GM23338 (cell line): ENCODE results near the gene ZNF546. TPM values are rescaled to one million over a fixed set of nuclear protein-coding genes. Genes with fewer than 3 reads are reported as not detected.

ENCODE experiments used
- ATAC-seq: fragments of 200-7000 bp; cut with Tn5 transposase; 3 replicates; pipeline ENCODE4 v1.9.1; 2020
- DNase-seq: peaks from one replicate; pipeline ENCODE4 v3.0.0-alpha.2; 2015; ENCODE audit warnings: low spot score
- H2AFZ ChIP-seq: fragments of 200-600 bp; sonication (generic); 2 replicates; pipeline ENCODE4 v1.8.0; 2016; ENCODE audit warnings: antibody characterized with exemption, mild to moderate bottlenecking, moderate library complexity
- H3F3A ChIP-seq: fragments of 200-600 bp; sonication (generic); replicated peaks from 2 replicates; pipeline ENCODE4 v1.8.0; 2017; ENCODE audit warnings: antibody characterized with exemption, mixed run types, low read depth
- H3K27ac ChIP-seq: fragments of 200-600 bp; sonication (generic); 2 replicates; pipeline ENCODE4 v1.6.1; 2016; ENCODE audit warnings: low read depth
- H3K27me3 ChIP-seq: fragments of 200-600 bp; sonication (generic); 2 replicates; pipeline ENCODE4 v1.8.0; 2016; ENCODE audit warnings: mild to moderate bottlenecking, mixed run types, moderate library complexity; ENCODE audit not compliant: insufficient read depth
- H3K36me3 ChIP-seq: fragments of 200-600 bp; sonication (generic); 2 replicates; pipeline ENCODE4 v1.8.0; 2016; ENCODE audit warnings: mild to moderate bottlenecking; ENCODE audit not compliant: insufficient read depth
- H3K4me1 ChIP-seq: fragments of 200-600 bp; sonication (generic); 2 replicates; pipeline ENCODE4 v1.8.0; 2016; ENCODE audit warnings: mild to moderate bottlenecking, moderate library complexity; ENCODE audit not compliant: insufficient read depth
- H3K4me2 ChIP-seq: fragments of 200-600 bp; sonication (generic); 2 replicates; pipeline ENCODE4 v1.7.1; 2017; ENCODE audit warnings: mixed run types
- H3K4me3 ChIP-seq: fragments of 200-600 bp; sonication (generic); 2 replicates; pipeline ENCODE4 v1.6.1; 2016; ENCODE audit warnings: mixed run types
- H3K79me2 ChIP-seq: fragments of 200-600 bp; sonication (generic); replicated peaks from 2 replicates; pipeline ENCODE4 v1.8.0; 2017; ENCODE audit warnings: mild to moderate bottlenecking; ENCODE audit not compliant: insufficient read depth
- H3K9me2 ChIP-seq: fragments of 200-600 bp; sonication (generic); 2 replicates; pipeline ENCODE4 v1.8.0; 2017; ENCODE audit not compliant: insufficient read depth
- H4K20me1 ChIP-seq: fragments of 200-600 bp; sonication (generic); replicated peaks from 2 replicates; pipeline ENCODE4 v1.8.0; 2017; ENCODE audit warnings: mild to moderate bottlenecking; ENCODE audit not compliant: insufficient read depth
- H3K27ac Mint-ChIP-seq: 2 replicates; pipeline ENCODE4 v1.8.0; 2020; ENCODE audit warnings: inconsistent platforms, mild to moderate bottlenecking, moderate library complexity, mixed read lengths
- H3K27me3 Mint-ChIP-seq: 3 replicates; pipeline ENCODE4 v1.8.0; 2022; ENCODE audit warnings: low read depth, mild to moderate bottlenecking, moderate library complexity, mixed read lengths, inconsistent platforms; ENCODE audit not compliant: insufficient read depth, poor library complexity
- H3K36me3 Mint-ChIP-seq: 3 replicates; pipeline ENCODE4 v1.8.0; 2021; ENCODE audit warnings: low read depth, mild to moderate bottlenecking, inconsistent platforms, moderate library complexity, mixed read lengths
- H3K4me1 Mint-ChIP-seq: 3 replicates; pipeline ENCODE4 v1.8.0; 2020; ENCODE audit warnings: mild to moderate bottlenecking, inconsistent platforms, mixed read lengths
- H3K4me3 Mint-ChIP-seq: 3 replicates; pipeline ENCODE4 v1.8.0; 2021; ENCODE audit warnings: moderate library complexity, mild to moderate bottlenecking, inconsistent platforms, mixed read lengths
- H3K9me3 Mint-ChIP-seq: 3 replicates; pipeline ENCODE4 v1.8.0; 2020; ENCODE audit warnings: moderate library complexity, mild to moderate bottlenecking, inconsistent platforms, mixed read lengths
- CREB1 ChIP-seq: fragments of 250-450 bp; sonication (Bioruptor Pico); IDR thresholded peaks from 2 replicates; pipeline ENCODE4 v1.5.0; 2020; ENCODE audit warnings: low read depth, mild to moderate bottlenecking, moderate library complexity
- JUNB ChIP-seq: IDR thresholded peaks from one replicate; pipeline ENCODE4 v1.6.1; 2016; ENCODE audit warnings: antibody characterized with exemption; ENCODE audit not compliant: unreplicated experiment
- POLR2AphosphoS5 ChIP-seq: IDR thresholded peaks from 2 replicates; pipeline ENCODE4 v1.6.1; 2016; ENCODE audit warnings: antibody characterized with exemption, low read depth
- polyA plus RNA-seq: library from polyadenylated mRNA; unstranded; fragments of >200 nt; fragmentation: Nextera tagmentation; extraction: Ambion mirVana; gene quantifications from 2 replicates; pipeline ENCODE4 v1.2.1, GENCODE V29; 2016
- total RNA-seq: library from RNA; depleted of rRNA; stranded (reverse); fragments of >200 nt; shearing (Covaris generic); gene quantifications from 2 replicates; pipeline ENCODE4 v1.2.3, GENCODE V29; 2014
- TF ChIP-seq, protein P1 (sequence below): IDR thresholded peaks from one replicate; pipeline ENCODE4 v1.6.1; 2018; ENCODE audit warnings: antibody characterized with exemption; ENCODE audit not compliant: unreplicated experiment
- TF ChIP-seq, protein P2 (sequence below): fragments of 250-450 bp; sonication (Bioruptor Pico); IDR thresholded peaks from 2 replicates; pipeline ENCODE4 v1.5.0; 2020; ENCODE audit warnings: mild to moderate bottlenecking, moderate library complexity

The ZNF546 gene
- total and polyA plus RNA-seq, 2 experiments from 2014 or later: 0.38 to 0.95 TPM

DNA sequence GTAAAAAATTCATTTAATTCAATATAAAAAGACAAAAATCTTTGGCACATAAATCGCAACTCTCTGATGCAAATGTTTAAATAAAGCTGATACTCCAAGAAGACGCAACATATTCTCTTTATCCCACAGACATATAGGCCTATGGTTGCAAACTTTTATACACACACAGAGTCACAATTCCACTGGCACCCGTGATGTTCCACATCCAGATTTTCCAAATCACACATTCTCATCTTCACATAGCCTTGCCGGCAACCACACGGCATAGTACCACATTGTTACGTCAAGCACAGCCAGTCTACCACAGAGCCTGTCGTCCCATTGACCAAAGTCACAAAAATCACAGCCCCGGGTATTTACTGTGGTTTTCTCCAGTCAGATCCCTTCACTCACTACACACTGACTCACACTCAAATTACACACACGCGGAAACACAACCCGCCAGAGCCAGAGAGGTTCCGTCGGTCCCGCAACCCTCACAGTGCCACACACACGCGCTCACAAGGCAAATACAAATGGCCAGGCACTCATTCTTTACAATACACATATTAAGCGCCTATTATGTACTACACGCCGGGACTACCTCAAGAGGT is 546 bp upstream of the ZNF546 start:
- peak overlapping the region; percentile 81 for H3K4me2 ChIP-seq
- H3K4me1 ChIP-seq: no peaks in the 10 kb centered on the region; the same call in 1 of the 2 replicates
- H3K27me3 ChIP-seq: no peaks in the 10 kb centered on the region
- TF ChIP-seq, protein P1, sequence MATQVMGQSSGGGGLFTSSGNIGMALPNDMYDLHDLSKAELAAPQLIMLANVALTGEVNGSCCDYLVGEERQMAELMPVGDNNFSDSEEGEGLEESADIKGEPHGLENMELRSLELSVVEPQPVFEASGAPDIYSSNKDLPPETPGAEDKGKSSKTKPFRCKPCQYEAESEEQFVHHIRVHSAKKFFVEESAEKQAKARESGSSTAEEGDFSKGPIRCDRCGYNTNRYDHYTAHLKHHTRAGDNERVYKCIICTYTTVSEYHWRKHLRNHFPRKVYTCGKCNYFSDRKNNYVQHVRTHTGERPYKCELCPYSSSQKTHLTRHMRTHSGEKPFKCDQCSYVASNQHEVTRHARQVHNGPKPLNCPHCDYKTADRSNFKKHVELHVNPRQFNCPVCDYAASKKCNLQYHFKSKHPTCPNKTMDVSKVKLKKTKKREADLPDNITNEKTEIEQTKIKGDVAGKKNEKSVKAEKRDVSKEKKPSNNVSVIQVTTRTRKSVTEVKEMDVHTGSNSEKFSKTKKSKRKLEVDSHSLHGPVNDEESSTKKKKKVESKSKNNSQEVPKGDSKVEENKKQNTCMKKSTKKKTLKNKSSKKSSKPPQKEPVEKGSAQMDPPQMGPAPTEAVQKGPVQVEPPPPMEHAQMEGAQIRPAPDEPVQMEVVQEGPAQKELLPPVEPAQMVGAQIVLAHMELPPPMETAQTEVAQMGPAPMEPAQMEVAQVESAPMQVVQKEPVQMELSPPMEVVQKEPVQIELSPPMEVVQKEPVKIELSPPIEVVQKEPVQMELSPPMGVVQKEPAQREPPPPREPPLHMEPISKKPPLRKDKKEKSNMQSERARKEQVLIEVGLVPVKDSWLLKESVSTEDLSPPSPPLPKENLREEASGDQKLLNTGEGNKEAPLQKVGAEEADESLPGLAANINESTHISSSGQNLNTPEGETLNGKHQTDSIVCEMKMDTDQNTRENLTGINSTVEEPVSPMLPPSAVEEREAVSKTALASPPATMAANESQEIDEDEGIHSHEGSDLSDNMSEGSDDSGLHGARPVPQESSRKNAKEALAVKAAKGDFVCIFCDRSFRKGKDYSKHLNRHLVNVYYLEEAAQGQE: no peak
- TF ChIP-seq POLR2AphosphoS5 (no peak), CREB1 (CRISPR knock-in tag) (0 out of 2 replicates have a peak, but pooled peaks have one; percentile 29)
- peak overlapping the region; percentile 92 for H3K4me3 Mint-ChIP-seq
- ATAC-seq (peak; percentile 70), DNase-seq (no peak)
- H3K27ac Mint-ChIP-seq: peak overlapping the region; percentile 76
- no peaks in the 10 kb centered on the region for H4K20me1 ChIP-seq
- no peak overlapping the region for H3K27ac ChIP-seq
- H3K4me3 ChIP-seq: peak overlapping the region; percentile 82
- H3K36me3 Mint-ChIP-seq: peaks cover 21% of the 10 kb centered on the region
- peaks cover 2% of the 10 kb centered on the region for H3K27me3 Mint-ChIP-seq
- peaks cover 25% of the 10 kb centered on the region for H3K79me2 ChIP-seq
- H3K36me3 ChIP-seq: 0 out of 2 replicates have a peak, but pooled peaks cover 5% of the 10 kb centered on the region
- H3F3A ChIP-seq: no peaks in the 10 kb centered on the region; the same call in 1 of the 2 replicates
- H3K4me1 Mint-ChIP-seq: peaks cover 9% of the 10 kb centered on the region; the same call in 1 of the 3 replicates
- H3K9me3 Mint-ChIP-seq: peaks cover 32% of the 10 kb centered on the region
- peak overlapping the region; percentile 97 for H2AFZ ChIP-seq
- H3K9me2 ChIP-seq: no peaks in the 10 kb centered on the region

DNA sequence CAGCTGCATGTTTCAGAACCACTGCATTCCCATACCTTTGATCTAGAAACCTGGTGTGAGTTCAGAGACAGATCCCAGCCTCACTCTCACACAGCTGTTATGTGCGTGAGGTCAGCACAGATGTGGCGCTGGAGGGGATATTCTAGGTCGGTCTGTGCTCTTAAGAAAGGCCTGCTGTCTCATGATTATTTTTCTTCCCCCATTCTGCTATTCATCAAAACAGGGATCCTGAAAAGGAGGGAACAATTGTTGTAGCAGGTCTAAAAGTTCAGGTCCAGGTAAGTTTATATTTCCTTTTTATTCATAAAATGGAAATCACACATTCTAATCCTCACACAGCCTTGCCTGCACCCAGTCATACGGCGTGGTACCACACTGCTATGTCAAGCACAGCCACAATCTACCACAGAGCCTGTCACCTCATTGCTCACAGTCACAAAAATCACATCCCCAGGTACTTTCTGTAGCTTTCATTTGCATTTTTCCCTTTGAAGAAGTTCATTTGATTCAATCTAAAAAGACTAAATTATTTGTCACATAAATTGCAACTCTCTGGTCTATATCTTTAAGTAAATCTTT is 867 bp downstream of the ZNF546 start:
- peaks cover 2% of the 10 kb centered on the region for H3K27me3 Mint-ChIP-seq
- Histone ChIP-seq H2AFZ (peak overlapping the region; percentile 97), H3K4me1 (no peaks in the 10 kb centered on the region; the same call in 1 of the 2 replicates), H3F3A (no peaks in the 10 kb centered on the region; the same call in 1 of the 2 replicates), H3K9me2 (no peaks in the 10 kb centered on the region), H3K4me3 (peak overlapping the region; percentile 82), H3K4me2 (peak overlapping the region; percentile 81), H4K20me1 (no peaks in the 10 kb centered on the region), H3K79me2 (peaks cover 25% of the 10 kb centered on the region), H3K27ac (no peak overlapping the region), H3K27me3 (no peaks in the 10 kb centered on the region), H3K36me3 (0 out of 2 replicates have a peak, but pooled peaks cover 3% of the 10 kb centered on the region)
- TF ChIP-seq, protein P2, sequence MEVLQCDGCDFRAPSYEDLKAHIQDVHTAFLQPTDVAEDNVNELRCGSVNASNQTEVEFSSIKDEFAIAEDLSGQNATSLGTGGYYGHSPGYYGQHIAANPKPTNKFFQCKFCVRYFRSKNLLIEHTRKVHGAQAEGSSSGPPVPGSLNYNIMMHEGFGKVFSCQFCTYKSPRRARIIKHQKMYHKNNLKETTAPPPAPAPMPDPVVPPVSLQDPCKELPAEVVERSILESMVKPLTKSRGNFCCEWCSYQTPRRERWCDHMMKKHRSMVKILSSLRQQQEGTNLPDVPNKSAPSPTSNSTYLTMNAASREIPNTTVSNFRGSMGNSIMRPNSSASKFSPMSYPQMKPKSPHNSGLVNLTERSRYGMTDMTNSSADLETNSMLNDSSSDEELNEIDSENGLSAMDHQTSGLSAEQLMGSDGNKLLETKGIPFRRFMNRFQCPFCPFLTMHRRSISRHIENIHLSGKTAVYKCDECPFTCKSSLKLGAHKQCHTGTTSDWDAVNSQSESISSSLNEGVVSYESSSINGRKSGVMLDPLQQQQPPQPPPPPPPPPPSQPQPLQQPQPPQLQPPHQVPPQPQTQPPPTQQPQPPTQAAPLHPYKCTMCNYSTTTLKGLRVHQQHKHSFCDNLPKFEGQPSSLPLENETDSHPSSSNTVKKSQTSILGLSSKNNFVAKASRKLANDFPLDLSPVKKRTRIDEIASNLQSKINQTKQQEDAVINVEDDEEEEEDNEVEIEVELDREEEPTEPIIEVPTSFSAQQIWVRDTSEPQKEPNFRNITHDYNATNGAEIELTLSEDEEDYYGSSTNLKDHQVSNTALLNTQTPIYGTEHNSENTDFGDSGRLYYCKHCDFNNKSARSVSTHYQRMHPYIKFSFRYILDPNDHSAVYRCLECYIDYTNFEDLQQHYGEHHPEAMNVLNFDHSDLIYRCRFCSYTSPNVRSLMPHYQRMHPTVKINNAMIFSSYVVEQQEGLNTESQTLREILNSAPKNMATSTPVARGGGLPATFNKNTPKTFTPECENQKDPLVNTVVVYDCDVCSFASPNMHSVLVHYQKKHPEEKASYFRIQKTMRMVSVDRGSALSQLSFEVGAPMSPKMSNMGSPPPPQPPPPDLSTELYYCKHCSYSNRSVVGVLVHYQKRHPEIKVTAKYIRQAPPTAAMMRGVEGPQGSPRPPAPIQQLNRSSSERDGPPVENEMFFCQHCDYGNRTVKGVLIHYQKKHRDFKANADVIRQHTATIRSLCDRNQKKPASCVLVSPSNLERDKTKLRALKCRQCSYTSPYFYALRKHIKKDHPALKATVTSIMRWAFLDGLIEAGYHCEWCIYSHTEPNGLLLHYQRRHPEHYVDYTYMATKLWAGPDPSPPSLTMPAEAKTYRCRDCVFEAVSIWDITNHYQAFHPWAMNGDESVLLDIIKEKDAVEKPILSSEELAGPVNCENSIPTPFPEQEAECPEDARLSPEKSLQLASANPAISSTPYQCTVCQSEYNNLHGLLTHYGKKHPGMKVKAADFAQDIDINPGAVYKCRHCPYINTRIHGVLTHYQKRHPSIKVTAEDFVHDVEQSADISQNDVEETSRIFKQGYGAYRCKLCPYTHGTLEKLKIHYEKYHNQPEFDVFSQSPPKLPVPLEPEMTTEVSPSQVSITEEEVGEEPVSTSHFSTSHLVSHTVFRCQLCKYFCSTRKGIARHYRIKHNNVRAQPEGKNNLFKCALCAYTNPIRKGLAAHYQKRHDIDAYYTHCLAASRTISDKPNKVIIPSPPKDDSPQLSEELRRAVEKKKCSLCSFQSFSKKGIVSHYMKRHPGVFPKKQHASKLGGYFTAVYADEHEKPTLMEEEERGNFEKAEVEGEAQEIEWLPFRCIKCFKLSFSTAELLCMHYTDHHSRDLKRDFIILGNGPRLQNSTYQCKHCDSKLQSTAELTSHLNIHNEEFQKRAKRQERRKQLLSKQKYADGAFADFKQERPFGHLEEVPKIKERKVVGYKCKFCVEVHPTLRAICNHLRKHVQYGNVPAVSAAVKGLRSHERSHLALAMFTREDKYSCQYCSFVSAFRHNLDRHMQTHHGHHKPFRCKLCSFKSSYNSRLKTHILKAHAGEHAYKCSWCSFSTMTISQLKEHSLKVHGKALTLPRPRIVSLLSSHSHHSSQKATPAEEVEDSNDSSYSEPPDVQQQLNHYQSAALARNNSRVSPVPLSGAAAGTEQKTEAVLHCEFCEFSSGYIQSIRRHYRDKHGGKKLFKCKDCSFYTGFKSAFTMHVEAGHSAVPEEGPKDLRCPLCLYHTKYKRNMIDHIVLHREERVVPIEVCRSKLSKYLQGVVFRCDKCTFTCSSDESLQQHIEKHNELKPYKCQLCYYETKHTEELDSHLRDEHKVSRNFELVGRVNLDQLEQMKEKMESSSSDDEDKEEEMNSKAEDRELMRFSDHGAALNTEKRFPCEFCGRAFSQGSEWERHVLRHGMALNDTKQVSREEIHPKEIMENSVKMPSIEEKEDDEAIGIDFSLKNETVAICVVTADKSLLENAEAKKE (CRISPR knock-in tag): no peak
- TF ChIP-seq, protein P1: no peak
- TF ChIP-seq JUNB: no peak
- DNase-seq: no peak
- H3K27ac Mint-ChIP-seq: no peak overlapping the region
- peak overlapping the region; percentile 92 for H3K4me3 Mint-ChIP-seq
- H3K4me1 Mint-ChIP-seq: peaks cover 9% of the 10 kb centered on the region; the same call in 1 of the 3 replicates
- H3K36me3 Mint-ChIP-seq: peaks cover 21% of the 10 kb centered on the region
- ATAC-seq: no peak
- H3K9me3 Mint-ChIP-seq: peaks cover 31% of the 10 kb centered on the region
